Tibial nerve (tissue), 4 donors: ENCODE results near the gene LBP. TPM values are rescaled to one million over a fixed set of nuclear protein-coding genes. Genes with fewer than 3 reads are reported as not detected.

ENCODE experiments used
- DNase-seq, 2 donors: peaks; one replicate each; pipeline ENCODE4 v3.0.0-alpha.2; 2019; ENCODE audit warnings: low spot score in 2 of 2
- H3K27ac ChIP-seq, 4 donors: fragments of 200-600 bp; sonication (generic) in 3 of 4; one replicate each; pipeline ENCODE4 v1.5.1; 2017 to 2019; ENCODE audit warnings: mild to moderate bottlenecking in 1 of 4
- H3K27me3 ChIP-seq, 2 donors: fragments of 200-600 bp; sonication (generic) in 1 of 2; one replicate each; pipeline versions ENCODE4 v1.5.1 to v1.6.0; 2017 to 2019
- H3K36me3 ChIP-seq, 3 donors: fragments of 200-600 bp; sonication (generic); one replicate each; pipeline ENCODE4 v1.5.1; 2018 to 2019
- H3K4me1 ChIP-seq, 4 donors: fragments of 200-600 bp; sonication (generic) in 3 of 4; one replicate each; pipeline ENCODE4 v1.5.1; 2017 to 2019
- H3K4me3 ChIP-seq, 4 donors: fragments of 200-600 bp; sonication (generic) in 3 of 4; one replicate each; pipeline ENCODE4 v1.5.1; 2017 to 2019; ENCODE audit warnings: mild to moderate bottlenecking in 1 of 4, moderate library complexity in 1 of 4
- H3K9me3 ChIP-seq, 4 donors: fragments of 200-600 bp; sonication (generic) in 3 of 4; one replicate each; pipeline ENCODE4 v1.5.1; 2017 to 2019
- CTCF ChIP-seq, 5 experiments: fragments of 200-600 bp in 3 of 5; fragments of 450-650 bp in 2 of 5; sonication (generic) in 3 of 5; IDR thresholded peaks; one replicate each; pipeline ENCODE4 v1.5.1; 2016 to 2019; ENCODE audit warnings: antibody characterized with exemption in 5 of 5, mild to moderate bottlenecking in 3 of 5, moderate library complexity in 2 of 5
- EP300 ChIP-seq, 2 donors: sonication (generic); formaldehyde crosslinking; IDR thresholded peaks; one replicate each; pipeline ENCODE4 v1.6.1; 2017; ENCODE audit warnings: antibody characterized with exemption in 2 of 2, mild to moderate bottlenecking in 1 of 2
- POLR2A ChIP-seq, 2 donors: fragments of 450-650 bp; IDR thresholded peaks; one replicate each; pipeline ENCODE4 v1.6.1; 2017; ENCODE audit warnings: antibody characterized with exemption in 2 of 2, mild to moderate bottlenecking in 2 of 2, moderate library complexity in 2 of 2
- WGBS, 2 donors: methylation state at CpG; one replicate each; pipeline ENCODE4 v1.1.5; 2018; 5-methylcytosine and 5-hydroxymethylcytosine counted together
- small RNA-seq: library from RNA; depleted of rRNA; stranded (forward); fragments of <200 nt; gene quantifications from one replicate; pipeline ENCODE3, GENCODE V24; 2016
- total RNA-seq, 4 donors: library from RNA; depleted of rRNA; stranded (reverse); fragments of >200 nt; gene quantifications; one replicate each; pipeline ENCODE4 v1.1.0, GENCODE V29; 2016

Gene LBP
- total RNA-seq, 4 donors from 2014 or later: 2.2 to 30.0 TPM; not detected in 2

GRCh38 chr20:38423541-38423940 lies 77.3 kb downstream of the LBP start:
- no peaks in the 10 kb centered on the region for H3K27me3 ChIP-seq
- H3K4me3 ChIP-seq: no peak overlapping the region
- H3K9me3 ChIP-seq: no peaks in the 10 kb centered on the region
- H3K4me1 ChIP-seq: peaks cover 0 to 4% (median 0%) of the 10 kb centered on the region in 4 donors
- TF ChIP-seq EP300 (IDR thresholded peaks at IDR 0.05) (no peak), CTCF (IDR thresholded peaks at IDR 0.05) (no peak), POLR2A (IDR thresholded peaks at IDR 0.05) (no peak)
- peaks cover 0 to 99% (median 23%) of the 10 kb centered on the region in 3 donors for H3K36me3 ChIP-seq
- DNase-seq: no peak
- WGBS, 2 donors: 86 to 90% methylated on average over 4 of the region's 4 CpGs
- no peak overlapping the region for H3K27ac ChIP-seq

GRCh38 chr20:38424401-38424800 lies 78.1 kb downstream of the LBP start:
- Histone ChIP-seq H3K4me3 (no peak overlapping the region), H3K36me3 (peaks cover 0 to 99% (median 23%) of the 10 kb centered on the region in 3 donors), H3K27ac (no peak overlapping the region), H3K4me1 (peaks cover 0 to 4% (median 0%) of the 10 kb centered on the region in 4 donors), H3K27me3 (no peaks in the 10 kb centered on the region), H3K9me3 (no peaks in the 10 kb centered on the region)
- TF ChIP-seq POLR2A (IDR thresholded peaks at IDR 0.05) (no peak), CTCF (IDR thresholded peaks at IDR 0.05) (no peak)
- DNase-seq: no peak
- WGBS, 2 donors: 94 to 100% methylated on average over 1 of the region's 1 CpG

GRCh38 chr20:38426006-38426897 lies 80.0 kb downstream of the LBP start:
- H3K27ac ChIP-seq: no peak overlapping the region
- no peak overlapping the region for H3K4me3 ChIP-seq
- no peaks in the 10 kb centered on the region for H3K9me3 ChIP-seq
- WGBS, 2 donors: 67 to 70% methylated on average over 15 of the region's 15 CpGs
- no peak for DNase-seq
- TF ChIP-seq EP300 (IDR thresholded peaks at IDR 0.05) (no peak), POLR2A (IDR thresholded peaks at IDR 0.05) (no peak)
- H3K27me3 ChIP-seq: no peaks in the 10 kb centered on the region
- H3K36me3 ChIP-seq: peaks cover 3 to 99% (median 23%) of the 10 kb centered on the region in 3 donors
- peaks cover 0 to 4% (median 0%) of the 10 kb centered on the region in 4 donors for H3K4me1 ChIP-seq

Small RNA genes within 50 kb of the gene (small RNA-seq; reads per million reads assigned to genes)
- gene RF00056 (not detected), gene SNORA71B (5.7 reads per million, percentile 85 among the genes with 10 or more reads in this experiment)

Other genes with a start within 250 kb of the LBP start
- gene TGM2, start 181.2 kb upstream of the LBP start, total RNA-seq: 10 to 100 TPM; 17.0 to 87.6 (median 55.8) TPM
- 10 to 100 TPM; 12.0 to 36.3 (median 23.1) TPM for gene KIAA1755, start 85.7 kb upstream of the LBP start, total RNA-seq
- under 1 TPM in 1 of 4 donors, not detected in 3; 0.84 TPM for gene BPI, start 42.3 kb upstream of the LBP start, total RNA-seq
- 10 to 100 TPM; 16.4 to 60.9 (median 34.3) TPM for gene SNHG17, start 88.8 kb downstream of the LBP start, total RNA-seq
- gene RALGAPB, start 126.4 kb downstream of the LBP start, total RNA-seq: 10 to 100 TPM; 33.9 to 45.9 (median 44.3) TPM
- gene ADIG, start 234.7 kb downstream of the LBP start, total RNA-seq: not detected